Skeletal muscle tissue (tissue), 4 donors: ENCODE measurements around the gene PDLIM7. TPM values are rescaled to one million over a fixed set of nuclear protein-coding genes. Genes with fewer than 3 reads are reported as not detected.
A peak's percentile ranks its signal among the peaks of the same experiment; 100 is the strongest.

Experiments used
- H3K27ac ChIP-seq: one replicate; pipeline ENCODE4 v1.7.0; 2013; ENCODE audit warnings: mild to moderate bottlenecking, low read depth, low read length, inconsistent platforms
- H3K27me3 ChIP-seq, 3 donors: one replicate each; pipeline ENCODE4 v1.7.0; 2013; ENCODE audit warnings: low read length in 3 of 3; ENCODE audit not compliant: control insufficient read depth in 3 of 3, insufficient read depth in 3 of 3
- H3K36me3 ChIP-seq, 3 donors: one replicate each; pipeline ENCODE4 v1.7.0; 2013; ENCODE audit warnings: low read length in 3 of 3; ENCODE audit not compliant: control insufficient read depth in 3 of 3, insufficient read depth in 3 of 3
- H3K4me1 ChIP-seq, 3 donors: one replicate each; pipeline ENCODE4 v1.7.0; 2013; ENCODE audit warnings: low read length in 3 of 3, mild to moderate bottlenecking in 3 of 3; ENCODE audit not compliant: control insufficient read depth in 3 of 3, insufficient read depth in 3 of 3
- H3K4me3 ChIP-seq, 3 donors: one replicate each; pipeline ENCODE4 v1.7.0; 2013; ENCODE audit warnings: low read length in 3 of 3
- H3K9ac ChIP-seq, 3 donors: one replicate each; pipeline ENCODE4 v1.7.0; 2013; ENCODE audit warnings: low read length in 3 of 3, mild to moderate bottlenecking in 3 of 3, moderate library complexity in 2 of 3, low read depth in 1 of 3
- H3K9me3 ChIP-seq, 3 donors: one replicate each; pipeline ENCODE4 v1.7.0; 2013; ENCODE audit warnings: low read length in 3 of 3; ENCODE audit not compliant: control insufficient read depth in 3 of 3
- total RNA-seq: library from RNA; depleted of rRNA; stranded (reverse); fragments of >200 nt; gene quantifications from one replicate; pipeline ENCODE4 v1.2.3, GENCODE V29; 2014
- donor health status: Osteomylitis.

The PDLIM7 gene
- total RNA-seq, 1 donor from 2014 or later = 44.9 TPM

DNA sequence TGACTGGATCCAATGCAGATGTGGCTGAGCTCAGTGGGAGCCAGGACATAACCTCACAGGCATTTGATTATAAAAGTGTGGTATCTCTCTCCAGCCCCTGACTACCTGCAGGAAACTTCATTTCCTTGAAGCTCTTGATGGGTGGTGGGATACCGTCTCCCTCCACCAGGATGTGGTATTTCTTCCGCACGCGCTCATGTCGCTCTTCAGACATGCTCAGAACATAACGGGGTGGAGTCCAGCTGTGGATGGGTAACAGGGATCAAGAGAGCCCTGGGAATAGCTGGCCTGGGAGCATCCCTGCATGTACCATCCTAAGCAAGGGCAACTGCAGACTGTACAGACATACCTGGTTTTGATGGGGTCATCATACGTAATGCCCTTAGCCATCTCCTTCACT is 18.2 kb upstream of the PDLIM7 start:
- H3K4me1 ChIP-seq = peaks cover 11 to 47% (median 25%) of the 10 kb centered on the region in 3 donors
- no peaks in the 10 kb centered on the region for H3K9me3 ChIP-seq
- H3K27ac ChIP-seq = no peak overlapping the region
- H3K36me3 ChIP-seq = peaks cover 65 to 69% (median 68%) of the 10 kb centered on the region in 3 donors
- peak overlapping the region; percentile 95 to 100 (median 99) for H3K4me3 ChIP-seq
- peak overlapping the region in 2 of 3 donors; percentile 94 to 97 for H3K9ac ChIP-seq
- H3K27me3 ChIP-seq = no peaks in the 10 kb centered on the region

DNA sequence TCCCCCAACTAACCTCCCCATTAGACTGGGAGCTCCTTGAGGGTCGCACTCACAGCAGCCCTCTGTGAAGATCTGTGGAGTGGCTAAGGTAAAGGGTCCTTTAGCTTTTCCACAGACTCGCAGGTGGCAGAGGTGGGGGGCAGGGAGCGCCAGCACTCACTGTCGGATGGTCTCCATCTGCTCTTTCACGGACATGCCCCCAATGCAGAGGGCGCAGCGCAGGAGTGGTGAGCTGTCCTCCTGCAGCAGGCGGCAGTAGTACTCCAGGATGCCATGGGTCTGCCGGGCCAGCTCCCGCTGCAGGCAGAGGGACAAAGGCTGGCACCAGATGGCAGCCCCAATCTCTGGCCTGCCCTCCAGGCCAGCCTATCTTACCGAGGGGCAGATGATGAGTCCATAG is 17.1 kb upstream of the PDLIM7 start:
- H3K9me3 ChIP-seq = no peaks in the 10 kb centered on the region
- peaks cover 57 to 63% (median 62%) of the 10 kb centered on the region in 3 donors for H3K36me3 ChIP-seq
- H3K9ac ChIP-seq = no peak overlapping the region
- no peak overlapping the region for H3K27ac ChIP-seq
- peaks cover 16 to 52% (median 27%) of the 10 kb centered on the region in 3 donors for H3K4me1 ChIP-seq
- no peak overlapping the region for H3K4me3 ChIP-seq
- H3K27me3 ChIP-seq = no peaks in the 10 kb centered on the region

DNA sequence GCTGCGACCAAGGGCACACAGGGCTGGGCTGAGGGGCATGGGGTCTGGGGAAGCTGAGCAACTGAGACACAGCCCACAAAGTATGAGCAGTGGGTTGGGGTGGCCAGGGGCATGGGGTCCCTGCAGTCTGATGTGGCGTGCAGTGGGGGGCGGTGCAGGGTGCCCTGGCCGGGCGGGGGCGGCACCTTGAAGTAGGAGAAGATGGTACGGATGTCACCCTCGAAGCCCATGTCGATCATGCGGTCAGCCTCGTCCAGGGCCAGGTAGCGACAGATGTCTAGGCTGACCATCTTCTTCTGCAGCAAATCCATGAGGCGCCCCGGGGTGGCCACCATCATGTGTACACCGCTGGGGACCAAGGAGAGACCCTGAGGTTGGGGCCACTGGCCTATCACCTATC is 16.1 kb upstream of the PDLIM7 start:
- Histone ChIP-seq H3K36me3 (peaks cover 53 to 58% (median 55%) of the 10 kb centered on the region in 3 donors), H3K4me1 (peaks cover 21 to 53% (median 29%) of the 10 kb centered on the region in 3 donors), H3K27me3 (no peaks in the 10 kb centered on the region), H3K27ac (no peak overlapping the region), H3K9ac (no peak overlapping the region), H3K4me3 (no peak overlapping the region), H3K9me3 (no peaks in the 10 kb centered on the region)

DNA sequence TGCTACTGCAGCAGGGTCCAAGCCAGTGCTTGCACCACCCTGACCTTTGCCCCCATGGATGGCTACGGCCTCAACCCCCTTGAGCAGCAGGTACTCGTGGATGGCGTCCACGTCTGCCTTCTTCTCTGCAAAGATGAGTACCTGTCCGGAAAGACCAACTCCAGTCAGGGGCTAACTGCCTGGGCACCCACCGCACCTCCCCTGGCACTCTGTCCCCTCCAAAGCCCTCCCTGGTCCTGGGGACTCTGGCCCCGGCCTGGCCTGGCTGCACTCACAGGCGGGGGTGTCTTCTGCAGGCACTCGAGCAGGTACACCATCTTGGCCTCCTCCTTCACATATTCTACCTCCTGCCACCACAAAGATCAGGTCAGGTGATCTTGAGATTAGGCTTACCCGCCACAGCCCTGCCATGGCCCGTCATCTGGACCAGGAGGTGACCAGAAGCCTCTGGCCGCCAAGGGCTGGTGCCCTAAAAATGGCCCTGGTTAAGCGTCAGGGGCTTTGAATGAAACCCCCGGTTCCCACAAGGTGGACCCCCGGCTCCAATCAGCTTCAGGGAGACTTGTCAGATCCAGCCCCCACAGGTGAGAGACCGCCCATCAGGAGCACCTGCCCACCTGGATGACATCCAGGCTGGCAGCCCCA is 15.5 kb upstream of the PDLIM7 start:
- Histone ChIP-seq H3K9ac (no peak overlapping the region), H3K27ac (no peak overlapping the region), H3K4me1 (peaks cover 21 to 53% (median 29%) of the 10 kb centered on the region in 3 donors), H3K9me3 (no peaks in the 10 kb centered on the region), H3K27me3 (no peaks in the 10 kb centered on the region), H3K36me3 (peaks cover 53 to 58% (median 55%) of the 10 kb centered on the region in 3 donors), H3K4me3 (no peak overlapping the region)

DNA sequence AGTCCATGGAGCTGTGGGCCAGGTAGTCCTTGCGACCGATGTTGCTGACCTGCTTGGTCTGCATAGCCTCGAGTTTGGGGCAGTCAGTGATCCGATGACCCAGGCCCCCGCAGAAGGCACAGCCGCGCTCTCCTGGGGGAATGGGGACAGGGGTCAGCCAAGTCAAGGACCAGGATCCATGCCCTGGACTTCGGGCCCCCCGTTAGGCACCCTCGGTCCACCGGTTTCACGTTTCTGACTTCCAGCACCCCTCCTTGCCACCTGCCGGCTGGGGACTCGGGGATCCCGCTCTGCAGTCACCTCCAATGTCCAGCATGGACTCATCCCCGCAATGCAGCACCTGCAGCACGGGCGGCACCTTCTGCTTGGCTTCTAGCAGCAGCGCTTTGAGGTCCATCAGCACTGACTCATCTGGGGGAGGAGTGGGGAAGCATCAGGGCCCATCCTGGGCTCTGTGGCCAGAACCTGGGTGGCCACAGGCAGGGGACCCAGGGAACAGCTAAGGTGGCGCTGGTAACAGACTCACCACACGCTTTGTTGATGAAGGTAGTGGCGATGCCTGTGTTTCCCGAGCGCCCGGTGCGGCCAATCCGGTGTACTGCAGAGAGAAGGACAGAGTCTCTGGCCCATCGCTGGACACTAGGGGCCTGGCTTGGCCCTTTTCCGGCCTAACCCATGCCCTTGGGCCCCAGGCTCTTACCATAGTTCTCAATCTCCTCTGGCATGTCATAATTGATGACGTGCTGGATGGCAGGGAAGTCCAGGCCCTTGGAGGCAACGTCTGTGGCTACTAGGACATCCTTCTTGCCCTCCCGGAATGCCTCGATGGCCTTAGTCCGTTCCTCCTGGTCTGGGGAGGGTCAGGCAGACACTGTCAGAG is 14.6 kb upstream of the PDLIM7 start:
- Histone ChIP-seq H3K9ac (no peak overlapping the region), H3K4me1 (peaks cover 21 to 46% (median 29%) of the 10 kb centered on the region in 3 donors), H3K9me3 (no peaks in the 10 kb centered on the region), H3K36me3 (peaks cover 53 to 58% (median 55%) of the 10 kb centered on the region in 3 donors), H3K4me3 (no peak overlapping the region), H3K27me3 (no peaks in the 10 kb centered on the region), H3K27ac (no peak overlapping the region)

DNA sequence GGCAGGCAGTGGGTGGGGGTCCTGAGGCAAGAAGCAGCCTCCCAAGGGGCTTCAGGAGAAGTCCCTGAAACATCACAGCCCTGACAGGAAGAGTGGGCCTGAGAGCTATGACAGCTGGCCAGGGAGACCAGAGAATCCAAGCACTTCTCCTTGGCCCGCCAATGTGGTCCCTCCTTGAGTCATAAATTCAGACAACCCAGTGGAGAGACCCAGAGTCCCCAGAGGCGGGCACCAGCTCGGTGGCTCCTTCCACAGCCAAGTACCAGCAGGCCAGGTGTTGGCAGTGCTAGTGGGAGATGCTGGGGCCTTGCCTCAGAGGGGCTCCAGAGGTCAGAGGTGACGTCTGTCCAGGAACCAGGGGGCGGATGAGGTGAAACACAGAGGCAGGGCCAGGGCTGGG is 13.8 kb upstream of the PDLIM7 start:
- no peak overlapping the region for H3K27ac ChIP-seq
- peaks cover 53 to 58% (median 55%) of the 10 kb centered on the region in 3 donors for H3K36me3 ChIP-seq

DNA sequence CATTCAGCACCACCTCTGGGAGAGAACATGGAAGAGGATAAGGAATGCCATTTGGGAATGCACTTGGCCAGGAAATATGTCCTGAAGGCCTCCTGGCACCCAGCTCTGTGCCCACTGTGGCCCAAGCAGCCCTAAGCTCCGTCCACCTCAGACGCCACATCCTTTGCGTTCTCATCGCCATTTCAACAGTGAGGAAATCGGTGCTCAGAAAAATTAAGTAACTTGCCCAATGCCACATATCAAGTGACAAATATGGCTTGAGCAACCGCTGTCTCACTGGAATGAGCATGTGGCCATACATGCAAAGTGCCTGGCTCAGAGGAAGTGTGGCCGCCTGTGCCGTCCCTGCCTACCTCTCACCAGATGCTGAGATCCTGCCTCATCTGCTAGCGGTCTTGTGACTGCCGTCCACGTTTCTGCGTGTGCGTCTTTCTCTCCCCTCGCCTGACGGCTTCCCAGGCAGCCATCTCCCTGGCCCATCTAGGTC is 13.2 kb upstream of the PDLIM7 start:
- H3K27ac ChIP-seq = no peak overlapping the region
- H3K4me1 ChIP-seq = peaks cover 14 to 38% (median 21%) of the 10 kb centered on the region in 3 donors

More for the DNA sequence above, 13.8 kb upstream of the PDLIM7 start:
- Histone ChIP-seq H3K9me3 (no peaks in the 10 kb centered on the region), H3K9ac (peak overlapping the region in 1 of 3 donors; percentile 14), H3K4me3 (no peak overlapping the region), H3K4me1 (peaks cover 20 to 44% (median 27%) of the 10 kb centered on the region in 3 donors), H3K27me3 (no peaks in the 10 kb centered on the region)

DNA sequence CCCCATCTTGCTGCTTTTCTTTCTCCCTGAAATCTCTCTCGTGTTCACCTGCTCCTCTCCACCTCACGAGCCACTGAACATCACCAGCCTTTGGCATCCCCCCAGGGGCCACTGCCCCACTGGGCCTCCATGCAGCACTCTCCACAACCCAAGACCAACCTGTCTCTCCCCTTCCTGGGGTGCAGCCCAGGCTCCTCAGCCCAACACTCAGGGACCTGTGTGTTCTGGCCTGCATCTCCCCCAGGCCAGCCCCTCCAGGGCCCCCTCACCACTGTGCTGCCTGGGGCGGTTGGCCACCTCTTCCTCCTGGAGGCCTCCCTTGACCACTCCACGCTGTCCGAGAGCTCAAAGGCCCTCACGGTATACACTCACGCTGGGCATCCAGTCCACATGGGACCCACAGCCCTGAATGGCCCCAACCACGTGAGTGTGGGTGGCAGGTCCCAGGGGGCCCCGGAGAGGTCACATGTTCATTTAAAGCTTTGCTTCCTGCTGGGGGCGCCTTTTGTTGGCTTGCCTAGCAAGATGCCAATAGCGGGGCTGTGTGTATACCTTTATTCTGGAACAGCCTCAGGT is 12.7 kb upstream of the PDLIM7 start:
- H3K4me3 ChIP-seq = peak overlapping the region in 1 of 3 donors; percentile 51

More for the DNA sequence above, 13.2 kb upstream of the PDLIM7 start:
- Histone ChIP-seq H3K9ac (peak overlapping the region in 1 of 3 donors; percentile 14), H3K36me3 (peaks cover 51 to 54% (median 52%) of the 10 kb centered on the region in 3 donors), H3K9me3 (no peaks in the 10 kb centered on the region), H3K4me3 (no peak overlapping the region), H3K27me3 (no peaks in the 10 kb centered on the region)

DNA sequence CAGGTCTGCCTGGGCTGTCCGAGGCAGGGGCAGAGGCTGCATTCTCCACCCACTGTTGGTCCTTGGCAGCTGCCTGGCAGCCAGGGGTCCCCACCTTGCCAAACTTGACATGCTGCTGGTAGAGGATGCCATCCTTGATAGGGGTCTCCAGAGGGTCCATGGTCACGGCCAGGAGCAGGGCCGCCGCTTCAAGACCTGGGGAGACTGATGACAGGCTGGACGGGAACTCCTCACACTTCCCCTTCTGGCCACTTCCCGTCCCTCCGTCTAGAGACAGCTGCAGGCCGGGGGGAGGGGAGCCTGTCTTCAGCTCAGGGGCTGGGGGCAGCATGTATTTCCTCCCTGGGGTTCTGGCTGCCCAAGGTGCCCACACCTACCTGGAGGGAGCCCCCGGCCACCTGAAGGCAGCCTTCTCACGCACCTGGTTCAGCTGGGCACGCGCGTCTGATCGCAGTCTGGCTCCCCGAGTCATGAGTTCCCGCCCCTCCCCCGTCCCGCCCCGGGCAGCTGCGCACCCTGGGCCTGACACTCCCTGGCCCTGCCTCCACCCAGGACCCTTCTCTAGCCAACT is 12.1 kb upstream of the PDLIM7 start, which contains the start of gene DOK3:
DOK3 (minus strand) TSS at position 446 of the 571 bp plus-strand sequence; CDS start at position 160, 286 bp downstream.
- Histone ChIP-seq H3K9ac (peak within 1 kb of the TSS in 2 of 3 donors; percentile 64 to 67), H3K4me1 (peaks cover 10 to 27% (median 10%) of the 10 kb centered on the region in 3 donors), H3K36me3 (peaks cover 39 to 42% (median 40%) of the 10 kb centered on the region in 3 donors), H3K27ac (peak within 1 kb of the TSS; percentile 51), H3K4me3 (peak within 1 kb of the TSS; percentile 51 to 58 (median 52)), H3K9me3 (no peaks in the 10 kb centered on the region), H3K27me3 (no peaks in the 10 kb centered on the region)

More for the DNA sequence above, 12.7 kb upstream of the PDLIM7 start:
- Histone ChIP-seq H3K36me3 (peaks cover 45 to 49% (median 47%) of the 10 kb centered on the region in 3 donors), H3K27me3 (no peaks in the 10 kb centered on the region), H3K9me3 (no peaks in the 10 kb centered on the region), H3K4me1 (peaks cover 10 to 33% (median 16%) of the 10 kb centered on the region in 3 donors), H3K9ac (peak overlapping the region in 1 of 3 donors; percentile 64), H3K27ac (no peak overlapping the region)
